B cell (primary cell): ENCODE data around the gene TEX14. TPM values are rescaled to one million over a fixed set of nuclear protein-coding genes. Genes with fewer than 3 reads are reported as not detected.
"Not testable (repeated sequence)": the region's sequence is repeated elsewhere in the genome, so short reads cannot be mapped to it uniquely, and the experiment has no call there.

ENCODE experiments used
- ATAC-seq: fragments of 200-7000 bp; cut with Tn5 transposase; one replicate; pipeline ENCODE4 v1.10.0; 2021; ENCODE audit warnings: low read depth, mild to moderate bottlenecking, moderate number of reproducible peaks, moderate library complexity
- CTCF ChIA-PET: fragments of 350-600 bp; sonication (Branson Sonifier 250); formaldehyde crosslinking; loops from one replicate; lab custom pipeline; 2021; ENCODE audit warnings: antibody characterized with exemption, inconsistent platforms; lab: Charles Lee
- POLR2A ChIA-PET: fragments of 350-600 bp; sonication (Branson Sonifier 250); formaldehyde crosslinking; loops from one replicate; lab custom pipeline; 2021; ENCODE audit warnings: antibody characterized with exemption; lab: Charles Lee
- DNase-seq: peaks from one replicate; pipeline ENCODE4 v3.0.0; 2013
- H2AFZ ChIP-seq: 2 replicates; pipeline ENCODE4 v1.6.1; 2012; ENCODE audit warnings: mild to moderate bottlenecking, low read depth, low read length; ENCODE audit not compliant: insufficient read depth, poor library complexity, severe bottlenecking
- H3K27ac ChIP-seq, 2 donors: 1 replicate in 1 of 2; 2 replicates in 1 of 2; pipeline ENCODE4 v1.5.1; 2012 to 2013; ENCODE audit warnings: low read length in 2 of 2, mild to moderate bottlenecking in 2 of 2, moderate library complexity in 1 of 2
- H3K27me3 ChIP-seq, 4 experiments: fragments of 200-600 bp in 1 of 4; sonication (generic) in 1 of 4; replicated peaks in 1 of 4; 1 replicate in 2 of 4; 2 replicates in 2 of 4; pipeline versions ENCODE4 v1.6.1 to v1.7.0; 2013 to 2016; ENCODE audit warnings: low read length in 3 of 4, mild to moderate bottlenecking in 2 of 4, mixed read lengths in 1 of 4, moderate library complexity in 1 of 4; ENCODE audit not compliant: insufficient read depth in 4 of 4, control insufficient read depth in 3 of 4; ENCODE audit errors: control extremely low read depth in 1 of 4
- H3K36me3 ChIP-seq, 2 experiments: replicated peaks in 1 of 2; 1 replicate in 1 of 2; 2 replicates in 1 of 2; pipeline versions ENCODE4 v1.6.1 to v1.7.1; 2013; ENCODE audit warnings: low read length in 1 of 2; ENCODE audit not compliant: insufficient read depth in 2 of 2, control insufficient read depth in 1 of 2; ENCODE audit errors: control extremely low read depth in 1 of 2, extremely low read depth in 1 of 2
- H3K4me1 ChIP-seq, 2 donors: fragments of 200-600 bp in 1 of 2; sonication (generic) in 1 of 2; 1 replicate in 1 of 2; 2 replicates in 1 of 2; pipeline versions ENCODE4 v1.5.1 to v1.6.1; 2013 to 2017; ENCODE audit warnings: low read length in 2 of 2; ENCODE audit not compliant: control insufficient read depth in 2 of 2, insufficient read depth in 2 of 2
- H3K4me2 ChIP-seq: replicated peaks from 2 replicates; pipeline ENCODE3; 2012; ENCODE audit warnings: mild to moderate bottlenecking, low read depth, low read length; ENCODE audit not compliant: poor library complexity, severe bottlenecking
- H3K4me3 ChIP-seq, 5 experiments: fragments of 200-600 bp in 1 of 5; sonication (generic) in 1 of 5; 1 replicate in 3 of 5; 2 replicates in 2 of 5; pipeline versions ENCODE4 v1.5.1 to v1.7.0; 2011 to 2016; ENCODE audit warnings: low read length in 4 of 5, mild to moderate bottlenecking in 4 of 5, low read depth in 2 of 5, control low read depth in 1 of 5, moderate library complexity in 1 of 5; ENCODE audit not compliant: insufficient read depth in 1 of 5; ENCODE audit errors: control extremely low read depth in 1 of 5, extremely low read depth in 1 of 5
- H3K79me2 ChIP-seq: fragments of 200-600 bp; sonication (generic); one replicate; pipeline ENCODE4 v1.6.0; 2016; ENCODE audit warnings: low read length; ENCODE audit not compliant: control insufficient read depth, insufficient read depth
- H3K9ac ChIP-seq: fragments of 200-600 bp; sonication (generic); 2 replicates; pipeline ENCODE4 v1.6.1; 2017; ENCODE audit warnings: mild to moderate bottlenecking, low read length, moderate library complexity
- H3K9me3 ChIP-seq, 3 donors: one replicate each; pipeline versions ENCODE4 v1.6.1 to v1.7.1; 2013; ENCODE audit warnings: low read length in 2 of 3; ENCODE audit not compliant: control insufficient read depth in 2 of 3, insufficient read depth in 1 of 3; ENCODE audit errors: control extremely low read depth in 1 of 3
- H4K20me1 ChIP-seq: 2 replicates; pipeline ENCODE4 v1.6.0; 2012; ENCODE audit warnings: mild to moderate bottlenecking, low read length; ENCODE audit not compliant: insufficient read depth, control insufficient read depth, poor library complexity, severe bottlenecking
- H3K27ac Mint-ChIP-seq: one replicate; pipeline ENCODE4 v1.8.0; 2021; ENCODE audit warnings: mixed read lengths
- H3K27me3 Mint-ChIP-seq: one replicate; pipeline ENCODE4 v1.8.0; 2021; ENCODE audit warnings: mixed read lengths
- H3K4me1 Mint-ChIP-seq: one replicate; pipeline ENCODE4 v1.8.0; 2021; ENCODE audit warnings: mixed read lengths
- H3K4me3 Mint-ChIP-seq: one replicate; pipeline ENCODE4 v1.8.0; 2021; ENCODE audit warnings: mixed read lengths
- H3K9me3 Mint-ChIP-seq: one replicate; pipeline ENCODE4 v1.8.0; 2022; ENCODE audit warnings: mixed read lengths; ENCODE audit not compliant: insufficient read depth
- EZH2 ChIP-seq: IDR thresholded peaks from 2 replicates; pipeline ENCODE4 v1.6.1; 2012; ENCODE audit warnings: borderline replicate concordance, low read depth, mild to moderate bottlenecking, moderate library complexity, low read length; ENCODE audit not compliant: insufficient read depth, poor library complexity, severe bottlenecking
- WGBS: methylation state at CpG from one replicate; pipeline ENCODE4 v1.1.5; 2013; ENCODE audit warnings: missing lambda C conversion rate; ENCODE audit not compliant: insufficient coverage; 5-methylcytosine and 5-hydroxymethylcytosine counted together
- intact Hi-C: fragments of 100-400 bp; cut with micrococcal nuclease; formaldehyde crosslinking; loops from one replicate; pipeline ENCODE4 v1.10.0; 2022
- polyA plus RNA-seq: library from polyadenylated mRNA; depleted of rRNA; stranded (reverse); fragments of >200 nt; gene quantifications from 2 replicates; pipeline ENCODE4 v1.2.3, GENCODE V29; 2012
- total RNA-seq, 2 donors: library from RNA; stranded (reverse); fragments of 120-200 nt in 1 of 2; gene quantifications; 1 replicate in 1 of 2; 2 replicates in 1 of 2; pipeline versions ENCODE4 v1.2.3 to v1.2.4, GENCODE V29; 2013 to 2022
- TF ChIP-seq, protein P1 (sequence below): fragments of 200-600 bp; IDR thresholded peaks from one replicate; pipeline ENCODE4 v1.8.0; 2022; ENCODE audit warnings: antibody characterized with exemption, mild to moderate bottlenecking

TEX14 gene
- total and polyA plus RNA-seq, 2 donors (not counting 1 experiment from before 2014, with no cell fraction given) = 0.10 to 0.20 TPM

DNA sequence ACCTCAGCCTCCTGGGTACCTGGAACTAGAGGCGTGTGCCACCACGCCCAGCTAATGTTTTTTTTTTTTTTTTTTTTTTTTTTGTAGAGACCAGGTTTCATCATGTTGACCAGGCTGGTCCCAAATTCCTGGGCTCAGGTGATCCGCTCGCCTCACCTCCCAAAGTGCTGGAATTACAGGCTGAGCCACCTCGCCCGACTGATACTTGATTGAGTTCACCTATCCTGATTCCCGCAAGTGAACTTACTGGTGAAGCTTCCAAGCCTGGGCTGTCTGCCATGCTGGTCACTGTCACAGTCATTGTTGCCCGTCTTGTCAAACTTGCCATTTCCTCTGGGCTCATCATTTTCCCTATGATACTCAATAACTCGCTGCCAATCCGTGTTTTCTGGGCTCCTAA is 106.3 kb downstream of the TEX14 start:
- POLR2A ChIA-PET = no interaction called here
- H2AFZ ChIP-seq = no peak overlapping the region
- DNase-seq (no peak), ATAC-seq (no peak)
- no peaks in the 10 kb centered on the region for H3K9me3 Mint-ChIP-seq
- TF ChIP-seq EZH2 = no peak
- TF ChIP-seq, protein P1, sequence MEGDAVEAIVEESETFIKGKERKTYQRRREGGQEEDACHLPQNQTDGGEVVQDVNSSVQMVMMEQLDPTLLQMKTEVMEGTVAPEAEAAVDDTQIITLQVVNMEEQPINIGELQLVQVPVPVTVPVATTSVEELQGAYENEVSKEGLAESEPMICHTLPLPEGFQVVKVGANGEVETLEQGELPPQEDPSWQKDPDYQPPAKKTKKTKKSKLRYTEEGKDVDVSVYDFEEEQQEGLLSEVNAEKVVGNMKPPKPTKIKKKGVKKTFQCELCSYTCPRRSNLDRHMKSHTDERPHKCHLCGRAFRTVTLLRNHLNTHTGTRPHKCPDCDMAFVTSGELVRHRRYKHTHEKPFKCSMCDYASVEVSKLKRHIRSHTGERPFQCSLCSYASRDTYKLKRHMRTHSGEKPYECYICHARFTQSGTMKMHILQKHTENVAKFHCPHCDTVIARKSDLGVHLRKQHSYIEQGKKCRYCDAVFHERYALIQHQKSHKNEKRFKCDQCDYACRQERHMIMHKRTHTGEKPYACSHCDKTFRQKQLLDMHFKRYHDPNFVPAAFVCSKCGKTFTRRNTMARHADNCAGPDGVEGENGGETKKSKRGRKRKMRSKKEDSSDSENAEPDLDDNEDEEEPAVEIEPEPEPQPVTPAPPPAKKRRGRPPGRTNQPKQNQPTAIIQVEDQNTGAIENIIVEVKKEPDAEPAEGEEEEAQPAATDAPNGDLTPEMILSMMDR = no peak
- intact Hi-C loops = loop anchor here (10.0 kb wide), 1 partner anchor 109 kb away; the partner anchor contains the start of genes RAD51C and TEX14
- no peaks in the 10 kb centered on the region for H3K27me3 ChIP-seq
- no peak overlapping the region for H3K4me3 ChIP-seq
- no peaks in the 10 kb centered on the region for H4K20me1 ChIP-seq
- no peak overlapping the region for H3K9ac ChIP-seq
- H3K27ac ChIP-seq = no peak overlapping the region
- H3K79me2 ChIP-seq = no peaks in the 10 kb centered on the region
- peaks cover 0 to 5% of the 10 kb centered on the region in 2 donors for H3K4me1 ChIP-seq
- peaks cover 3% of the 10 kb centered on the region for H3K4me1 Mint-ChIP-seq
- H3K27ac Mint-ChIP-seq = no peak overlapping the region
- H3K9me3 ChIP-seq = no peaks in the 10 kb centered on the region
- no peaks in the 10 kb centered on the region for H3K36me3 ChIP-seq
- no peak overlapping the region for H3K4me3 Mint-ChIP-seq
- WGBS = 94% methylated on average over 8 of the region's 10 CpGs
- no peaks in the 10 kb centered on the region for H3K27me3 Mint-ChIP-seq
- CTCF ChIA-PET = interaction anchor here (1.2 to 6.4 kb wide), 5 partner anchors 10 to 423 kb away, joined by 3 to 102 read pairs (median 51); partner anchors contain the start of gene RAD51C
- H3K4me2 ChIP-seq = no peak overlapping the region

DNA sequence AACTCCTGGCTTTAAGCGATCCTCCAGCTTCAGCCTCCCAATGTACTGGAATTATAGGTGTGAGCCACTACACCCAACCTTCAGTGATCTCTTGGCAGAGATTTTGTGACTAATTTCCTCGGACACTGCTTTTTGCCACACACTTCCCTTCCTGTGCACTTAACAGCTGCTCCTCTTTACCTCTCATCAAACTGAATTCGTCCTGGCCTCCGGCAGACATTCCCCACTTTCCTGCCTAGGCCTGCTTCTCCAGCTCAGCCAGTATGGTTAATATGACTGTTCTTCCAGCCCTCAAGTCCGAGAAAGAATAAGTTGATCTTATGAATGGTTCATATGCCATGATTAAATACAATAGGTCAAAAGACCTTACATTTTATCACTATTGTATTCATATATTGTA is 108.4 kb downstream of the TEX14 start:
- Mint-ChIP-seq H3K27me3 (no peaks in the 10 kb centered on the region), H3K9me3 (no peaks in the 10 kb centered on the region), H3K27ac (no peak overlapping the region), H3K4me1 (peaks cover 3% of the 10 kb centered on the region), H3K4me3 (no peak overlapping the region)
- Histone ChIP-seq H3K4me1 (peaks cover 0 to 5% of the 10 kb centered on the region in 2 donors), H2AFZ (no peak overlapping the region), H3K79me2 (no peaks in the 10 kb centered on the region), H3K27ac (no peak overlapping the region), H3K9ac (no peak overlapping the region), H3K9me3 (no peaks in the 10 kb centered on the region), H3K4me3 (no peak overlapping the region), H3K4me2 (no peak overlapping the region), H3K27me3 (no peaks in the 10 kb centered on the region), H4K20me1 (no peaks in the 10 kb centered on the region), H3K36me3 (no peaks in the 10 kb centered on the region)
- 71% methylated on average over 2 of the region's 5 CpGs for WGBS
- TF ChIP-seq EZH2 = no peak
- TF ChIP-seq, protein P1 = no peak
- ChIA-PET CTCF (no interaction called here), POLR2A (no interaction called here)
- DNase-seq = no peak
- intact Hi-C loops = loop anchor here (10.0 kb wide), 1 partner anchor 111 kb away; the partner anchor contains the start of genes RAD51C and TEX14
- no peak for ATAC-seq

DNA sequence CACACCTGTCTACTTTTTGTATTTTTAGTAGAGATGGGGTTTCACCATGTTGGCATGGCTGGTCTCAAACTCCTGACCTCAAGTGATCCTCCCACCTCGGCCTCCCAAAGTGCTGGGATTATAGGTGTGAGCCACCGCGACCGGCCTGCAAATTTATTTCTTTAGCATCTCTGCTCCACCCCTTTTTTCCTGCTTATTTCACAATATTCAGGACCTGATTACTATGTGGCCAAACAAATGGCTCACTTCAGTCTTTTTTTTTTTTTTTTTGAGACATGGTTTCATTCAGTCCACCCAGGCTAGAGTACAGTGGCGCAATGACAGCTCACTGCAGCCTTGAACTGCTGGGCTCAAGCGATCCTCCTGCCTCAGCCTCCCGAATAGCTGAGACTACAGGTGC is 109.1 kb downstream of the TEX14 start:
- intact Hi-C loops = loop anchor here (10.0 kb wide), 1 partner anchor 112 kb away; the partner anchor contains the start of genes RAD51C and TEX14
- POLR2A ChIA-PET = not testable (repeated sequence)

More for the DNA sequence above, 109.1 kb downstream of the TEX14 start:
- H2AFZ ChIP-seq, H3K9ac ChIP-seq, H3K4me3 Mint-ChIP-seq, H3K4me2 ChIP-seq, H3K9me3 Mint-ChIP-seq, H3K4me1 Mint-ChIP-seq, H3K4me3 ChIP-seq, H3K27me3 Mint-ChIP-seq, H3K9me3 ChIP-seq, H3K27ac ChIP-seq, DNase-seq, ATAC-seq, H3K36me3 ChIP-seq, H3K27me3 ChIP-seq, H3K27ac Mint-ChIP-seq, H3K4me1 ChIP-seq, H3K79me2 ChIP-seq, H4K20me1 ChIP-seq: not testable (repeated sequence)
- 98% methylated on average over 5 of the region's 7 CpGs for WGBS
- CTCF ChIA-PET = interaction anchor here (7.8 kb wide), 1 partner anchor 422 kb away, joined by 56 read pairs; no protein-coding TSS in a partner anchor
